Glomerular endothelial cell (primary cell): ENCODE measurements around the gene LPAR2. TPM values are rescaled to one million over a fixed set of nuclear protein-coding genes. Genes with fewer than 3 reads are reported as not detected.
A peak's percentile ranks its signal among the peaks of the same experiment; 100 is the strongest.
"Not testable (repeated sequence)": the region's sequence is repeated elsewhere in the genome, so short reads cannot be mapped to it uniquely, and the experiment has no call there.

Source experiments
- DNase-seq: peaks from one replicate; pipeline ENCODE4 v3.0.0-alpha.2; 2011; ENCODE audit warnings: low read depth, low spot score; ENCODE audit errors: extremely low read depth
- total RNA-seq: library from RNA; depleted of rRNA; stranded (reverse); fragments of >200 nt; gene quantifications from 2 replicates; pipeline ENCODE4 v1.2.3, GENCODE V29; 2015

Gene LPAR2
- total RNA-seq = 6.2 and 7.5 TPM in 2 replicates

DNA sequence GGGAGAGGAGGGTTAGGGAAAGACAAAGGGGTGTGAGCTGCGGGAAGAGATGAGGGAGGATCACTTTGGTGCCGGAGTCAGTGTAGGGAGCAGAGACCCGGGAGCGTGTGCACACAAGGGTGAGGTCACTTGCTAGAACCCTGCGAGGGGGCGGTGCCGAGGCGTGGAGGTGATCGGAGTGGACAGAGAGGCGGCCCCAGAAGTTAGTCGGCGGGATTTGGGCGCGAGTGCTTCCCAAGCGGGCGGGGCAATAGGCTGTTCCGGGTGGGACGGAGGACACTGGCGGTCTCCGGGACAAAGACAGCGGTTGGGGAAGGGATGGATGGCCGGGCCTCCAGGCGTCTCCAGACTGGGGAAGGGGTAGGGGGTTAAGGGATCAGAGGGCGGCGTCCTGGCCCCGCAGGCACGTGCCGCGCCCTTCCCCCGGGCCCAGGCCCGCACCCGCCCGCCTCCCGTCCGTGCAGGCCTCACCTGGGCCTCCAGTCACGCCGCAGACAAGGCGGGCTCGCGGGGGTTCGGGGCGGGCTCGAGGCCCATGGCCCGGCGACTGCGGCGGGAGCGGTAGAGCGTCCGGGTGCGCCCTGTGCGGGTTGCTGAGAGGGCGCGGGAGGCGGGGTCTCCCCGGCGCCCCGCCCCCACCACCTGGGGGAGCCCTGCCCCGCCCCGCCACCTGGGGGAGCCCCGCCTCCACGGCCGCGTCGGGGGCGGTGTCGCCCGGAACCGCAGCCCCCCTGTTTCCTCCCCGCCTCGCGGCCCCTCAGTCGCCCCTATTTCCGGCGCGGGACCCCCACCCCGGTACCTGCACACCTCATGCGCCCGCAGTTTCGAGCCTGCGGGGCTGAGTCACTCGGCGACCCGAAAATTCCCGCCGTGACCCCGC lies at the start of gene LPAR2:
TSS of gene LPAR2 (minus strand) at position 600 of the 880 bp plus-strand sequence. CDS start 945 bp downstream, outside the sequence.
- no peak for DNase-seq

DNA sequence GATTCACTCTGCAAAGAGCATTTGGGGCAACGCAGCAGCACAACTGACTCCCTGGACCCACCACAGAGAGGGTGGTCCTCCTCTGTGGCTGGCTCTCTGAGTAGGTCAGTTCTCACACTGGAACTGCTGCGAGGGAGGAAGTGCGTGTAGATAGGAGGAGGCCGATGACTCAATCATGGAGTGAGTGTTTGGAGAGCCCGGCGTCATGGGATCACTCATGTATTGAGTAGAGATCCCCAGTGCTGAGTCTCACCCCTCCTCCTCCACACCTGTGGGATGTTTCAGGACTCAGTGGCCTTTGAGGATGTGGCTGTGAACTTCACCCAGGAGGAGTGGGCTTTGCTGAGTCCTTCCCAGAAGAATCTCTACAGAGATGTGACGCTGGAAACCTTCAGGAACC lies 49.6 kb upstream of the LPAR2 start:
- no peak for DNase-seq

DNA sequence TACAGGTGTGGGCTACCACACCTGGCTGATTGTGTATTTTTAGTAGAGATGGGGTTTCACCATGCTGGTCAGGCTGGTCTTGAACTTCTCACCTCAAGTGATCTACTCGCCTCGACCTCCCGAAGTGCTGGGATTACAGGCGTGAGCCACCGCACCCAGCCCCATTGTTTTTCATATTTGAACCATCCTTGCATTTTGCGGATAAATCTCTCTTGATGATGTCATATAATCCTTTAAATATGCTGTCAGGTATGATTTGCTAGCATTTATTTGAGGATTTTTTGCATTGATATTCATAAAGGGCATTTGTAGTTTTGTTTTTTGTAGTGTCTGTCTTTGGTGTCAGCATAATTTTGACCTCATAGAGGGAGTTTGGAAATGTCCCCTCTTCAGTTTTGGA lies 46.3 kb upstream of the LPAR2 start:
- no peak for DNase-seq

DNA sequence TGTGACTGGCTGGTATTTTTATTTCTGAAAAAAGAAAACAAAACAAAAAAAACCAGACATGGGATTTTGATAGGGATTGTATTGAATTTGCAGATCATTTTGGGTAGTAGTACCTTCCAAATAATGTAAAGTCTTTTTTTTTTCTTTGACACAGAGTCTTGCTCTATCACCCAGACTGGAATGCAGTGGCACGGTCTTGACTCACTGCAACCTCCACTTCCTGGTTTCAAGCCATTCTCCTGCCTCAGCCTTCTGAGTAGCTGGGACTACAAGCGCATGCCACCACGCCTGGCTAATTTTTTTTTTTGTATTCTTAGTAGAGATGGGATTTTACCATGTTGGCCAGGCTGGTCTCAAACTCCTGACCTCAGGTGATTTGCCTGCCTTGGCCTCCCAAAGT lies 44.8 kb upstream of the LPAR2 start:
- DNase-seq = no peak

DNA sequence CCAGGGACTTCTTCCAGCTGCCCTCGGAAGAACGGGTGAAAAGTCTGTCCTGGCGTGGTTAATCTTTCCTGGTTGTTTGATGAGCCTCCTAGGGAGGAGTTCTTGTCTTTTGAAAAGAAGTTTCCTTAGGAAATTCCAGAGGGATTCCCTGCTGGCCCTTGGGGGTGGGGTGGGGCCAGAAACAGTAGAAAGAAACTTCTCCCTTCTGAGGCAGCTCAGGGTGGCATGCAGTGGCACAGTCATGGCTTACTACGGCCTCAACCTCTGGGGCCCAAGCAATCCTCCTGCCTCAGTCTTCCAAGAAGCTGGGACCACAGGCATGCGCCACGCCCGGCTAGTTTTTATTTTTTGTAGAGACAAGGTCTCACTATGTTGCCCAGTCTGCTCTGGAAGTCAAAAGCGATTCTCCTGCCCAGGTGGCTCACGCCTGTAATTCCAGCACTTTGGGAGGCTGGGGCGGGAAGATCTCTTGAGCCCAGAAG lies 42.1 kb upstream of the LPAR2 start:
- DNase-seq = no peak

DNA sequence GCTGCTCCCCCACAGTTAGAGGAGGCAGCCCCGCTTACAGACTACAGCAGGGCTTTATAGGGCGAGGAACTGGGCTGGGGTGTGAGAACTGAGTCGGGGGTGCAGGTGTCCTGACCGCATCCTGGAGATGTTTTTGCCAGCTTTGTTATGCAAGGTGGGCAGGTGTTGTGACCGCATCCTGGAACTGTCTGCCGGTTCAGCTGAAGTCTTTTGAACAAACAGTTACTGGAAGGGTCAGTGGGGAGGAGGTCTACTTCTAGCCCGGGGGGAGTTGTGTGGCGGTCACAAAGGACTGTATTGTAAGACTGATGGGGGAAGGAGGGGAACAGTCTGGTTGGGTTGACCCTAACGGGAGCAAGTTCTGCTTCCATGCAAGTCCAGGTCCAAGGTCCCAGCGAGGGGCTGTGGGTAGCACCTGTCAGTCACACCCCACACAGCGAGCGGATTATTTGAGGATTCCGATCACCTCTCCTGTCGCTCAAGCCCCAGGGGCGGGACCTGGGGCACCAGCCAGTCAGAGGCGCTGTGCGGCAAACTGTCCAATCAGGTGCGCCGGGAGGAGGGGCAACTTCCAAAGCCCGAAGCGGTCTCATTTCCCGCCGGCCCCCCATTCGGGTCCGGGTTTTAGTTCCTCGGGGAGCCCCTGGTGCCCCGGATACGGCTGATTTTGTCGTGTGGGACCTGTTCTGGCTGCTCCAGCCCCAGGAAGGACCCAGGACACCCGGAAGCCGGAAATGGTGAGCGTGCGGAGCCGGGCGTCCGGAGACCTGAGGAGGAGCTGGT lies 40.4 kb upstream of the LPAR2 start, which contains the start of gene ZNF101:
TSS of gene ZNF101 (plus strand) at position 610 of the 783 bp plus-strand sequence. CDS start at position 735, 125 bp downstream.
- DNase-seq = peak; percentile 57

DNA sequence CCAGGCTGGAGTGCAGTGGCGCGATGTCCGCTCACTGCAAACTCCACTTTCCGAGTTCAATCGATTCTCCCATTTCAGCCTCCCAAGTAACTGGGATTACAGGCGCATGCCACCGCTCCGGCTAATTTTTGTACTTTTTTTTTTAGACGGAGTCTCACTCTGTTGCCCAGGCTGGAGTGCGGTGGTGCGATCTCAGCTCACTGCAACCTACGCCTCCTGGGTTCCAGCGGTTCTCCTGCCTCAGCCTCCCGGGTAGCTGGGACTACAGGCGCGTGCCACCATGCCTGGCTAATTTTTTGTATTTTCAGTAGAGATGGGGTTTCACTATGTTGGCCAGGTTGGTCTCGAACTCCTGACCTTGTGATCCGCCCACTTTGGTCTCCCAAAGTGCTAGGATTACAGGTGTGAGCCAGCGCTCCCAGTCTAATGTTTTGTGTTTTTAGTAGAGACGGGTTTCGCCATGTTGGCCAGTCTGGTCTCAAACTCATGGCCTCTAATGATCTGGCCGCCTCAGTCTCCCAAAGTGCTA lies 37.5 kb upstream of the LPAR2 start:
- not testable (repeated sequence) for DNase-seq

DNA sequence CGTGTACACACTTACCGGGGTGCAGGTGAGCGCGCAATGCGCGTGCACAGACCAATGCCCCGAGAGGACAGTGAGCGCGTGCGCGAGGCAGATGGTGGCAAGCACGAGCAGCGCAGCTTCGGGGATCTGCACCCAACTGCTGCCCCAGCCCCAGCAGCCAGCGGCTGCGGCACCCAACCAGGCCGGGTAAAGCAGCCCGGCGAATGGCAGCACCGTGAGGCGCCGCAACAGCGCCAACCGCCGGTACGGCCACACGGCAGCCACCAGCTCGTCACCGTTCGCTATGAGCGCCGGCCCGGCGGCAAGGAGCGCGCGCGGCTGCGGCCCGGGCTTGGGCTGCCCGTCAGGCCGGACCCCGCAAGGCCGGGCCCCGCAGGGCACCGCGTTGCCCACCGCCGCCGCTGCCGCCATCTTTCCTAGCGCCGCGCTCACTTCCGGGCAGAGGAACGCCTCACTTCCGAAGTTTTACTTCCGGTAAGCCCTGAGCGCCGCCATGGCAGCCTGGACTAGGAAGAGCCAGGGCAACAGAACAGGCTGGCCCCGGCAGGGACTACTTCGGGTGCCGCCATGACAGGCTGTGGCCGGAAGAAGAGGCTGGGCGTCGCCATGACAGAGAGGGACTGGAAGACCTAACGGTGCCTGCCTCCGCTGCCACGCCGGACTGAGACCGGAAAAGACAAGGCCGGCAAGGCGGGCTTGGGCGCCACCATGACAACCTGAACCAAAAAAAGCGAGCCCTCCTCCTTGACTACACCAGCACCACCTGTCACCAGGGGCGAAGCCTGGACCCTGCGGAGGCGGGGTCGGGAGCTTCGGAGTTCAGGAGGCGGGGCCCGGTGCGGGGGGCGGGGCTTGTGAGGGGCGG lies 35.5 kb upstream of the LPAR2 start, which contains the start of gene ATP13A1:
TSS of gene ATP13A1 (minus strand) at position 421 of the 865 bp plus-strand sequence. CDS start at position 411, 10 bp downstream.
- peak; percentile 71 for DNase-seq

DNA sequence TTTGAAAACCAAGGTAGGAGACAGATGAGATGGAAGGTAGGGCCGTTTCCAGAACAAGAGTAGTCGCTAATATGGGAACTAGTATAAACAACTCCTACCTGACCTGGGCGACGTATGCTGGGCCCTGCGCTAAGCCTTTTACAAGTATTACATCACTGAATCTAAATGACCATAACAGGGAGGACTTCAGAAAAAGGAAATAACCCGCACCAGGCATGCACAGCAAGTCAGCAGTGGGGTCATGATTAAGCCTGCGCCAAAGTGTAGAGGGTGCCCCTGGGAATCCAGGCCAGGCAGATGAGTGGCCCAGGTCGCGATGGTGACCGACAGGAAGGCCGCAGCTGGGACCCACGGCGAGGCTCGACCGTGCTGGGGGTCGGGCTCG lies 34.8 kb upstream of the LPAR2 start:
- no peak for DNase-seq

DNA sequence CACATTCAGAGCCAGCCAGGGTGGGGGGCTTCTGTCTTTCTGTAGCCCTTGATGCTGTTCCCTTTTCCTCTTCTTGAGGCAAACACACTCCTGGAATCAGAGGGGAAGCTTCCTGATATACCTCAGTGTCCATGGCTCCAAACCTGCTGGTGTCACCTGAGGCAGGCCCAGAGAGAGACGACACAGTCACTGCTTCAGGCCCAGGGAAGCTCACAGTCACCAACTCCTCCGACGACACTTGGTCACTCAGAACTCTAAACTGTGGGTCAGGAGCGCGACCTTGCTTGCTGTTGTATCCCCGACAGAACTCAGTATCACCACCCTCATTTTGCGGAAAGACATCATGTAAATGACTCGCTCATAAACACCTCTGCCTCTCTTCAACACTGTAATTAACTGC lies 34.3 kb upstream of the LPAR2 start:
- no peak for DNase-seq

DNA sequence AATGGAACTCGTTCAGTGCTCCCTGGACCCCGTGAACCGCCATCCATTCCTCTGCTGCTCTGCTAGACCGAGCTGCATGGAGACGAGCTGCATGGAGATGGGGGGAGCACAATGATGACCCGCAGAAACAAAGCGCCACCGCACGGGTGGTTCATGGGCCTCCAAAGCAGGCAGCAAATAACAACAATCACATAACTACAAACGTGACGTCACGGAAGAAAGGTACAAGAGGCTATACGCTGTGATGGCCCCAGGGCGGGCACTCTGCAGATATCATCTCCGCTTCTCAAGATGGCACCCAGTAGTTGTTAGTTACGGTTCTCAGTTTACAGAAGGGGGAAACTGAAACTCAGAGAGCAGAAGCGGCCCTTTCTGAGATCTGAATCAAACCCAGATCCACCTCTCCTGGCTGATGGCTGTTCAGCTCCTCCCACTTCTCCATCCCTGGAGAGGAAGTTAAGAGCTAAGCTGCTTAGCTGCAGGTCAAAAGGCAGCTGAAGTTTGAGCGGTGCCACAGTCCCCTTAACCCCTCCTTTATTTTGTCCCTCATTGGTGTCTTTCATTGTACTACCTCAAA lies 33.7 kb upstream of the LPAR2 start:
- DNase-seq = no peak

DNA sequence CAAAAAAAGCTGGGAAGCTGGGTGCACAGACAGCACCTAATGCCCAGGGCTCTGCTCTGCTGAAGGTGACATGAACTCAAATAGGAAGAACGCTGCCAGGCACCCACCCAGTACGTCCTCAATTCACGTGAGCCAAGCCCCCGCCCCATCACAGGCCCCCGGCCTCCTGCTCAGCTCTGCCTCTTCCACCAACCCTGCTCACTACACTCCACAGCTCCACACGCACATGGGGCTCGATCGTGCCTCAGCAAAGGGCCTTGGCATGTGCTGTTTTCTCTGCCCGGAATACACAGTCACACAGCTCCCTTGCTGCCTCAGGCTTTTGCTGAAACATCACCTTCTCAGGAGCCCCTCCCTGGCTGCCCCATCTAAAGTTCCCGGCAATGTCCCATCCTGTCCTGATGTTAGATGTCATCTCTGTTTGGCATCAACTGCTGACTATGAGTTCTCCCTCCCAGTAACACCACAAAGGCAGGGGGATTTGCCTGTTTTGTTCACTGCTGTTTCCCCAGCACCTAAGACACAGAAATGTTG lies 33.2 kb upstream of the LPAR2 start:
- DNase-seq = no peak

DNA sequence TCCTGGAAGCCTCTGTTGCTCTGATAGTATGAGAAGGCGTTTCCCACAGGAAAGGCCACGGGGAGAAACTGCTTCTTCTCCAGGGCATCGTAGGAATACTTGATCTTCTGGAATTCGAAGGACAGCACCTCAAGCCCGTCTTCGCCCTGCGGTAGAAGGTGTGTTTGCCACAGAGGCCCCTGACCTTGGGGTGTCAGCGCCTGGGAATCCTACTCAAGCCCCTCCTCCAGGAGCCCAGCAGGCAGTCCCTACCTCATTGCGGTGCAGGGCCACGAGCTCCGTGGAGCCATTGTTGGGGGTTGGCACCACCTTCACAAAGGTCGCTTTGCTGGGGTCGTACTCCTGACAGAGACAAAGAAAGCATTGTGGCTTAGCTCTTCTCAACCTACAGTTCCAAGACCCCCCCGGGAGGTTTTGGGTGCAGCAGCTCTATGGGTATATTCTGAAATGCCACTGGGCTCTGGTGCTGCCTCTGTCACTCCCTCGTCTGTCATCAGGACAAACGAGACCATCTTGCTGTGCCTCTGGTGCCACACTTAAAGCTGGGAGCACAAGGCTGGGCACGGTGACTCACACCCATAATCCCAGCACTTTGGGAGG lies 31.7 kb upstream of the LPAR2 start:
- DNase-seq = no peak

DNA sequence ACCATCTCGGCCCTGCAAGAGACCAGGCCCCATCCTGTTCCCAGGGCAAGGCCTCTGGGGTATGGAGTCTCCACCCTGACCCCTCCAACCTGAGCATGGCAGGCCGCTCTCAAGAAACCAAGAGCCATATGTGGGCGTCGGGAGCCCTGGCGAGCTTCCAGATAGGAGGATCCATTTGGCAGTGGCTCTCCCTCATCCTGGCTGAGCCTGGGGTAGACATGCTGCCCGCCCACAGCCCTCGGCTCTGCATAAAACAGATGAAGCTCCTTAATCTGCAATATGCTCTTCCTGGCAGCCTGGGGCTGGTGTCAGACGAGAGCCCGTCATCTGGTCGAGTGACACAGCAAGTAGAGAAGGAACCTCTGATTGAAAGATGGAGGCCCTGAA lies 29.4 kb upstream of the LPAR2 start:
- DNase-seq = no peak

DNA sequence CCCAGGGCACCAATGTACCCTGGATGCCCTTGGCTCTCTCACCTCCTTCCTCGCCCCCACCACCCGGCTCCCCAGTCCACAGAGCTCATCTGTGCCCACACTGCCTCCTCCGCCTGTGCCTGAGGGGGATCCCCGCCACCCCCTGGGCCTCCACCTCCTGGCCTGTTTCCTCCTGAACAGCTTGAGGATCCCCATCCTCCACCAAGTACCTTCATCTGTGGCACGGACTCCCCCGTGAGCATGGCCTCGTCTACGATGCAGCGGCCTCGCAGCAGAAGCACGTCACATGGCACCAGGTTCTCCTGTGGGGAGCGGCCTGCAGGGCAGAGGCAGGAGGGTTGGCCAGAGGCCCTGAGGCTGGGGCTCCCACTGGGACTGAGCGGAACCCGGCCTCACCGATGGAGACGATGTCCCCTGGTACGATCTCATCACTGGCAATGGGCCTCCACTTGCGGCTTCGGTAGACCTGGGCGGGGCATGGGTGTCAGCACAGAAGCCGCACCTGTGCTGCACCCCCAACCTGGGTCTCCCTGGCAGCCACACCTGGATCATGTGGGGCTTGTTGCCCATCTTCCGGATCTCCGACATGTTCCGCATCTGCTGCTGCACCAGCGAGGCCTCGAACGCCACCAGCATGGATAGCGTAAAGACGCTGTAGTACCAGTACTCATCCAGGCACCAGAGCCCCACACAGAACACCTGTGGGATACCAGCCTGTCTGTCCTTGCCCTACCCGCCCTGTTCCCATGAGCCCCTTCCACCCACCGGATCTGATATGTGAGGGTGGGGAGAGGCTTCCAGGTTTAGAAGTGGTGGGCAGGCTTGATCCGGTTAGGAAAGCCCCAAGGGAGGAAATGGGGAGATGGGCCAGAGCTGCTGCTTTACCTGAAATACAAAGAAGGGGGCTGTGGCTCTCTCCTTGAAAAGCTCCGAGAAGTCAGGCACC lies 28.7 kb upstream of the LPAR2 start:
- no peak for DNase-seq

DNA sequence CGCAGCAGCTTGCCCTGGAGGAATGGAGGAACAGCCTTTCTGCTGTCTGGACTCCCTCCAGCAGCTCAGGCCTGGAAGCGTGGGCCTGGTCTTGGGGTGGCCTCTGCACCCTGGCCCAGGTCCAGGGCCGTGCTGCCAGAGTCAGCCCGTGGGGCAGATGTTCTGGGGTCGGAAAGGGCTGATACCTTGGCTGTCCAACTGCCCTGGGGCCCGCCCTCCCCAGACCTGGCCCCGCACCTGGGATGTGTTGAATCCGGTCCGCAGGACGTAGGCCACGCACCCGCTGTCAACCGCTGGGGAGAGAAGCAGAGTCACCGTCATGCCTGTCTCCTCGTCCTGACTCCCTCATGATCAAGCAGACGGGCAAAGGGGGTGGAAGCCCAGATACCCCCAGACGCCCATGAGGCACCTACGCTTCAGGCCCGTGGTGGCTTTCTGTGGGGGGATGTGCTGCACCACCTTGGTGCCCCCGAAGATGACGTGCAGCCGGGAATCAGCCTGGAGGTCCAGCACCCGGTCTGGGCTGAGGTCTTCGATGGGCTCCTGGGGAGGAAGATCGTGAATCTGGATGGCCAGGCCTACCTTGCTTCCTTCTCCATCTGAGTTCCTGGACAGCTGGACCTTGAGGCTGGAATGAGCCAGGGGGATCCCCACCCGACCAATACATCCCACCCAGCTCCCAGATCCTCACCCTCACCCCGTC lies 27.8 kb upstream of the LPAR2 start:
- DNase-seq = no peak

DNA sequence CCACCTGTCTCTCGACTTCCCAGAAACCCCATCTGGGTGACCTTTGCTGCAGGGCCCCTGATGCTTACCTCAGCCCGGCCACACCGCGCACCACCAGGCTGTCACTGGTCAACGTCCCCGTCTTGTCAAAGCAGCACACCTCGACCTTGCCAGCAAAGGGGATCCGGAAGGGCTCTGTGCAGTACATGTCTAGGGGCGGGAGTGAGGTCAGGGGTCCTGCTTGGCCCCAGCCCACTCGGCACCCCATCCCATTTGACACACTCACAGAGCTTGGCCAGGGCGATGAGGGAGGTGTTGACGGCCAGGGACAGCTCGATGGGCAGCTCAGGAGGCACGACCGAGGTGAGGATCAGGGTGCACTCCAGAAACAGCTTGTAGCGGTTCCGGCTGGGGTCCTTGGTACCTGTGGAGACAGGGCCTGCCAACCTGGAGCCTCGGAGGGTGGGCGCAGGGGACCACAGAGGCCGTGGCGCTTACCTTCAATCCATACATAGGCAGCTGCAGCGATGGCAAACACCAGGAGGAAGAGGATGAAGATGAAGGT lies 27.1 kb upstream of the LPAR2 start:
- DNase-seq = no peak
